ENCODE measurements around the gene PTPRA.

DNA sequence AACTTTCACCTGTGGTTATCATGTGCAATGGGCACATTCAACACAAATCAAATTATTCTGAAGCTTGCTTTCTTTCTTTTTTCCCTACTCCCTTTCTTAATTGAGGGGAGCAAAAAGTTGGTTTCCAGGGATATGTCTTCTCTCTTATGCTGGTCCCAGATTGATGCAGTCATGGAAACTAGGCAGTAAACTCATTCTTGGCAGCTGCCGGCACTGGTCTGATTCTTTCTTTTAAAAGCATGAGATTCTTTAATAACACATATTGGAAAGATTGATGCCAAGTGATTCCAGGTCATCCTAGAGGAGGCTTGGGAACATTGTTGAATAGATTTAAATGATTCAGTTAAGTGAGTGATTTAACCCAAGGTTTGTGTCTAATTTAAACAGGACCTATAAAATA is 29.0 kb downstream of the PTPRA start:
- TF ChIP-seq HMG20A (CRISPR knock-in tag; IDR thresholded peaks at IDR 0.05; ENCODE audit: borderline replicate concordance) (no peak), SMC3 (IDR thresholded peaks at IDR 0.05; ENCODE audit: low read length) (no peak), HNF4A (CRISPR knock-in tag; IDR thresholded peaks at IDR 0.05) (no peak), ZNF883 (CRISPR knock-in tag; IDR thresholded peaks at IDR 0.05; ENCODE audit: not compliant biosample characterization) (no peak)
